Mesodermal cell (in vitro differentiated cells): Measurements from ENCODE around the gene GDI2.
"Not testable (repeated sequence)": the region's sequence is repeated elsewhere in the genome, so short reads cannot be mapped to it uniquely, and the experiment has no call there.

Experiments used
- H3K27ac ChIP-seq: 2 replicates; pipeline ENCODE4 v1.7.0; 2013; ENCODE audit warnings: mild to moderate bottlenecking, low read depth, low read length, moderate library complexity; ENCODE audit not compliant: severe bottlenecking
- H3K36me3 ChIP-seq: 2 replicates; pipeline ENCODE4 v1.7.1; 2013; ENCODE audit warnings: mild to moderate bottlenecking, low read length, moderate library complexity; ENCODE audit not compliant: control insufficient read depth, insufficient read depth
- H3K4me1 ChIP-seq: one replicate; pipeline ENCODE4 v1.7.1; 2013; ENCODE audit warnings: mild to moderate bottlenecking, low read length; ENCODE audit not compliant: insufficient read depth, control insufficient read depth, poor library complexity, severe bottlenecking
- H3K4me3 ChIP-seq: 2 replicates; pipeline ENCODE4 v1.7.0; 2013; ENCODE audit warnings: low read length, control low read depth, mild to moderate bottlenecking; ENCODE audit not compliant: insufficient read depth, poor library complexity, severe bottlenecking; ENCODE audit errors: extremely low read depth
- H3K9me3 ChIP-seq: 2 replicates; pipeline ENCODE4 v1.7.1; 2013; ENCODE audit warnings: mild to moderate bottlenecking, low read length, moderate library complexity; ENCODE audit not compliant: control insufficient read depth
- WGBS, 2 experiments: methylation state at CpG; one replicate each; pipeline ENCODE4 v1.1.5; 2013; ENCODE audit warnings: missing lambda C conversion rate in 2 of 2; ENCODE audit not compliant: insufficient coverage in 2 of 2; 5-methylcytosine and 5-hydroxymethylcytosine counted together

Gene GDI2

DNA sequence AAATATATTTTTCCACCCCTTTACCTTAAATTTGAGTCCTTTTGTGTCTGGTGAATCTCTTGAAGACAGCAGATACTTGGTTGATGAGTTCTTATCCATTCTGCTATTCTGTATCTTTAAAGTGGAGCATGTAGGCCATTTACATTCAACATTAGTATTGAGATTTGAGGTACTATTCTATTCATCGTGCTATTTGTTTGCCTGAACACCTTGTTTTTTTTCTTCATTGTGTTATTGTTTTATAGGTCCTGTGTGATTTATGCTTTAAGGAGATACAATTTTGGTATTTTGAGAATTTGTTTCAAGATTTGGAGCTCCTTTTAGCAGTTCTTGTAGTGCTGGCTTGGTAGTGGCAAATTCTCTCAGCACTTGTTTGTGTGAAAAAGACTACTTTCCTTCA lies 29.9 kb downstream of the GDI2 start:
- no peak overlapping the region for H3K4me3 ChIP-seq
- peaks cover 89% of the 10 kb centered on the region for H3K36me3 ChIP-seq
- no peak overlapping the region for H3K27ac ChIP-seq
- no CpG with 5 or more reads among the region's 1 CpG for WGBS, 2 experiments
- H3K4me1 ChIP-seq: no peaks in the 10 kb centered on the region
- no peaks in the 10 kb centered on the region for H3K9me3 ChIP-seq

GRCh38 chr10:5782174-5782573 lies 31.1 kb downstream of the GDI2 start:
- Histone ChIP-seq H3K4me3 (no peak overlapping the region), H3K27ac (no peak overlapping the region), H3K4me1 (no peaks in the 10 kb centered on the region), H3K36me3 (peaks cover 84% of the 10 kb centered on the region), H3K9me3 (no peaks in the 10 kb centered on the region)
- 67% methylated on average over 1 of the region's 1 CpG; no CpG with 5 or more reads in 1 of the 2 experiments for WGBS, 2 experiments

DNA sequence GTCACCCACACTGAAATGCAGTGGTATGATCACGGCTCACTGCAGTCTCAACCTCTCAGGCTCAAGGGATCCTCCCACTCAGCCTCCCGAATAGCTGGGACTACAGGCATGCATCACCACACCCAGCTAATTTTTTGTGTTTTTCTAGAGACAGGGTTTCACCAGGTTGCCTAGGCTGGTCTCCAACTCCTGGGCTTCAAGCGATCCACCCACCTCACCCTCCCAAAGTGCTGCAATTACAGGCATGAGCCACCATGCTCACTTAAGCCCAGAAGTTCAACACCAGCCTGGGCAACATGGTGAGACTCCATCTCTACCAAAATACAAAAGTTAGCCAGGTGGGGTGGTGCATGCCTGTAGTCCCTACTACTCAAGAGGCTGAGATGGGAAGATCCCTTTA lies 33.5 kb downstream of the GDI2 start:
- no peak overlapping the region for H3K27ac ChIP-seq
- H3K4me3 ChIP-seq: no peak overlapping the region
- H3K9me3 ChIP-seq: no peaks in the 10 kb centered on the region
- WGBS, 2 experiments: 100% methylated on average over 1 to 3 of the region's 3 CpGs
- H3K4me1 ChIP-seq: peaks cover 7% of the 10 kb centered on the region
- H3K36me3 ChIP-seq: peaks cover 83% of the 10 kb centered on the region

- peaks cover 79% of the 10 kb centered on the region for H3K36me3 ChIP-seq
- H3K9me3 ChIP-seq, H3K4me1 ChIP-seq, H3K27ac ChIP-seq, H3K4me3 ChIP-seq: not testable (repeated sequence)
- WGBS, 2 experiments: 94 to 100% methylated on average over 1 to 3 of the region's 3 CpGs
Measured at GRCh38 chr10:5777758-5778157, 35.5 kb downstream of the GDI2 start.

DNA sequence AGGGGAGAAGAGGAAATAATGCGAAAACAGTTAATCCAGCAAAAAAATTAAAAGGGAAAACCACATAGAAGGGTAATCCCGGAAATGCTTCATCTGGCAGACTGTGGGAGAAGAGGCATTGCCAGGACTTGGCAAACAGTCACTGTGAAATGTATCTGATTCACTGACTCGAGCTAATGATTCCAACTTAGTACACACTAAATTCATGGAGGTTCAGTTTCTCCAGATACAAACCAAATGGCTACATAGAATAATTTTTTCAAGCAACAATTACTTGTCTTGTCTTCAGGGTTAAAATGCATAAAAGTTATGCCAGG lies 36.4 kb downstream of the GDI2 start:
- Histone ChIP-seq H3K9me3 (no peaks in the 10 kb centered on the region), H3K27ac (peak overlapping the region; percentile 16), H3K36me3 (peaks cover 79% of the 10 kb centered on the region), H3K4me3 (no peak overlapping the region), H3K4me1 (peaks cover 7% of the 10 kb centered on the region)
- WGBS, 2 experiments: 88 to 100% methylated on average over 3 of the region's 3 CpGs

- H3K4me1 ChIP-seq: peaks cover 7% of the 10 kb centered on the region
- no peaks in the 10 kb centered on the region for H3K9me3 ChIP-seq
- no peak overlapping the region for H3K4me3 ChIP-seq
- 82 to 96% methylated on average over 4 to 5 of the region's 7 CpGs for WGBS, 2 experiments
- H3K27ac ChIP-seq: peak overlapping the region; percentile 16
- peaks cover 79% of the 10 kb centered on the region for H3K36me3 ChIP-seq
Measured at GRCh38 chr10:5776136-5776880, 36.9 kb downstream of the GDI2 start.

GRCh38 chr10:5775685-5776084 lies 37.5 kb downstream of the GDI2 start:
- peaks cover 78% of the 10 kb centered on the region for H3K36me3 ChIP-seq
- no peaks in the 10 kb centered on the region for H3K9me3 ChIP-seq
- H3K4me3 ChIP-seq: no peak overlapping the region
- peaks cover 7% of the 10 kb centered on the region for H3K4me1 ChIP-seq
- WGBS, 2 experiments: 98 to 99% methylated on average over 14 to 15 of the region's 16 CpGs
- H3K27ac ChIP-seq: peak overlapping the region; percentile 11

DNA sequence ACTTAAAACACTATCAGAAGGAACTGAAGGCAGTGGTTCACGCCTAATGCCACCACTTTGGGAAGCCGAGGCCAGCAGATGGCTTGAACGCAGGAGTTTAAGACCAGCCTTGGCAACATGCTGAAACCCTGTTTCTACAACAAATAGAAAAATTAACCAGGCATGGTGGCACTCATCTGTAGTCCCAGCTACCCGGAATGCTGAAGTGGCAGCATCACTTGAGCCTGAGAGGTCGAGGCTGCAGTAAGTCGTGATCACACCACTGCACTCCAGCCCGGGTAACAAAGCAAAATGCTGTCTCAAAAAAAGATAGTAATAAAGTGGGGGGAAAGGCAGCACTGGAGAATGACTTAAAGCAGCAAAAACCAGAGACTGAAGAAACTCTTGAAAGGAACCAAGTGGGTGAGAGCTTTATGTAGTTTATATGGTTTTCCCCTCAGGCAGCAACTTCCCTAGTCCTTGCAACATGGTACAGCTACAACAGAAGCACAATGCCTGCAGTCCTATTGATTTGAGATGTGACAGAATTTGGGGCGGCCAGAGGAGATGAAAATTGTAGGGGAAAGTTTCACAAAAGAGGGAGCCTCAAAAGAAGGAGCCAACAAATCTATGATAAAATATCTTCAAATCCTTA lies 38.1 kb downstream of the GDI2 start:
- Histone ChIP-seq H3K4me1 (peaks cover 7% of the 10 kb centered on the region), H3K4me3 (no peak overlapping the region), H3K9me3 (no peaks in the 10 kb centered on the region), H3K36me3 (peaks cover 79% of the 10 kb centered on the region), H3K27ac (no peak overlapping the region)
- WGBS, 2 experiments: 94 to 97% methylated on average over 6 to 7 of the region's 8 CpGs

- 90 to 95% methylated on average over 2 of the region's 2 CpGs for WGBS, 2 experiments
- Histone ChIP-seq H3K4me3 (no peak overlapping the region), H3K9me3 (no peaks in the 10 kb centered on the region), H3K27ac (no peak overlapping the region), H3K36me3 (peaks cover 85% of the 10 kb centered on the region), H3K4me1 (no peaks in the 10 kb centered on the region)
Measured at GRCh38 chr10:5766189-5766588, 47.0 kb downstream of the GDI2 start.

- no CpG with 5 or more reads among the region's 2 CpGs for WGBS, 2 experiments
- Histone ChIP-seq H3K27ac (no peak overlapping the region), H3K36me3 (peaks cover 88% of the 10 kb centered on the region)
Measured at GRCh38 chr10:5765617-5766016, 47.6 kb downstream of the GDI2 start.

More at GRCh38 chr10:5765617-5766016, 47.6 kb downstream of the GDI2 start:
- no peaks in the 10 kb centered on the region for H3K9me3 ChIP-seq
- no peak overlapping the region for H3K4me3 ChIP-seq
- H3K4me1 ChIP-seq: no peaks in the 10 kb centered on the region
